ENCODE data around the gene RTCB. TPM values are rescaled to one million over a fixed set of nuclear protein-coding genes. Genes with fewer than 3 reads are reported as not detected.

RTCB gene
- total RNA-seq, 1 donor from 2014 or later = 119 TPM

GRCh38 chr22:32410459-32410858 is 1.6 kb downstream of the RTCB start:
- no peak for TF ChIP-seq CTCF (IDR thresholded peaks at IDR 0.05)
- Mint-ChIP-seq H3K36me3 (ENCODE audit: low read depth) (peaks cover 54% of the 10 kb centered on the region), H3K9me3 (no peaks in the 10 kb centered on the region), H3K27me3 (no peaks in the 10 kb centered on the region), H3K4me3 (peak overlapping the region; percentile 97), H3K4me1 (peaks cover 65% of the 10 kb centered on the region), H3K27ac (peak overlapping the region; percentile 97)
- ATAC-seq (ENCODE audit: low read depth) (no peak), DNase-seq (no peak)
- POLR2A ChIA-PET = interaction anchor here (1.0 kb wide), 1 partner anchor 10 kb away, joined by 3 read pairs; no protein-coding TSS in a partner anchor
- intact Hi-C loops (cut with micrococcal nuclease) = loop anchor here (10.0 kb wide), 1 partner anchor 656 kb away; the partner anchor contains the start of genes DEPDC5 and PRR14L
- CTCF ChIA-PET = no interaction called here

- intact Hi-C loops (cut with micrococcal nuclease) = loop anchor here (5.0 to 10.0 kb wide), 3 partner anchors 273 to 862 kb away; partner anchors contain the start of genes DEPDC5 and PRR14L
These were observed 2.1 kb downstream of the RTCB start for GRCh38 chr22:32409977-32410376.

GRCh38 chr22:32407936-32408335 is 4.1 kb downstream of the RTCB start:
- H3K27ac Mint-ChIP-seq = peak overlapping the region; percentile 84

More at GRCh38 chr22:32409977-32410376, 2.1 kb downstream of the RTCB start:
- ATAC-seq (ENCODE audit: low read depth) (no peak), DNase-seq (no peak)
- peak overlapping the region; percentile 97 for H3K27ac Mint-ChIP-seq
- no peak for TF ChIP-seq CTCF (IDR thresholded peaks at IDR 0.05)
- ChIA-PET POLR2A (interaction anchor here (0.7 to 1.6 kb wide), 3 partner anchors 9 to 65 kb away, joined by 3 to 4 read pairs (median 3); partner anchors contain the start of gene FBXO7), CTCF (no interaction called here)
- H3K9me3 Mint-ChIP-seq = no peaks in the 10 kb centered on the region
- H3K4me3 Mint-ChIP-seq = peak overlapping the region; percentile 97
- peaks cover 59% of the 10 kb centered on the region for H3K36me3 Mint-ChIP-seq (ENCODE audit: low read depth)
- H3K4me1 Mint-ChIP-seq = peaks cover 66% of the 10 kb centered on the region
- no peaks in the 10 kb centered on the region for H3K27me3 Mint-ChIP-seq

GRCh38 chr22:32407312-32407711 is 4.7 kb downstream of the RTCB start:
- TF ChIP-seq CTCF (IDR thresholded peaks at IDR 0.05) = no peak
- intact Hi-C loops (cut with micrococcal nuclease) = loop anchor here (1.0 to 5.0 kb wide), 3 partner anchors 68 to 865 kb away; no protein-coding TSS in a partner anchor
- ATAC-seq (ENCODE audit: low read depth) = peak; percentile 78
- H3K4me1 Mint-ChIP-seq = peaks cover 59% of the 10 kb centered on the region
- DNase-seq = no peak
- CTCF ChIA-PET = no interaction called here
- H3K9me3 Mint-ChIP-seq = no peaks in the 10 kb centered on the region
- H3K27ac Mint-ChIP-seq = peak overlapping the region; percentile 84
- peak overlapping the region; percentile 47 for H3K4me3 Mint-ChIP-seq
- peaks cover 80% of the 10 kb centered on the region for H3K36me3 Mint-ChIP-seq (ENCODE audit: low read depth)
- POLR2A ChIA-PET = no interaction called here
- H3K27me3 Mint-ChIP-seq = no peaks in the 10 kb centered on the region

More at GRCh38 chr22:32407936-32408335, 4.1 kb downstream of the RTCB start:
- intact Hi-C loops (cut with micrococcal nuclease) = loop anchor here (1.0 to 5.0 kb wide), 3 partner anchors 67 to 864 kb away; no protein-coding TSS in a partner anchor
- H3K4me1 Mint-ChIP-seq = peaks cover 65% of the 10 kb centered on the region
- ATAC-seq (ENCODE audit: low read depth) (no peak), DNase-seq (no peak)
- H3K4me3 Mint-ChIP-seq = peak overlapping the region; percentile 47
- POLR2A ChIA-PET = no interaction called here
- no peak for TF ChIP-seq CTCF (IDR thresholded peaks at IDR 0.05)
- peaks cover 75% of the 10 kb centered on the region for H3K36me3 Mint-ChIP-seq (ENCODE audit: low read depth)
- CTCF ChIA-PET = no interaction called here
- no peaks in the 10 kb centered on the region for H3K9me3 Mint-ChIP-seq
- no peaks in the 10 kb centered on the region for H3K27me3 Mint-ChIP-seq

GRCh38 chr22:32404021-32404420 is 8.0 kb downstream of the RTCB start:
- intact Hi-C loops (cut with micrococcal nuclease) = no loop called here
- ChIA-PET CTCF (no interaction called here), POLR2A (interaction anchor here (0.7 kb wide), 1 partner anchor 1172 kb away, joined by 5 read pairs; no protein-coding TSS in a partner anchor)
- ATAC-seq (ENCODE audit: low read depth) (no peak), DNase-seq (no peak)
- no peaks in the 10 kb centered on the region for H3K27me3 Mint-ChIP-seq
- no peak for TF ChIP-seq CTCF (IDR thresholded peaks at IDR 0.05)
- H3K4me1 Mint-ChIP-seq = peaks cover 33% of the 10 kb centered on the region
- no peaks in the 10 kb centered on the region for H3K9me3 Mint-ChIP-seq
- no peak overlapping the region for H3K27ac Mint-ChIP-seq
- no peak overlapping the region for H3K4me3 Mint-ChIP-seq
- peaks cover 87% of the 10 kb centered on the region for H3K36me3 Mint-ChIP-seq (ENCODE audit: low read depth)

Data from activated B cell treated with CpG ODN at 0.5 μM for 24 hours (primary cell).